Measurements from ENCODE around the gene ZNF473.

- no peak for TF ChIP-seq CTCF (conservative IDR thresholded peaks at IDR 0.05)
- no peak for TF ChIP-seq EZH2 (IDR thresholded peaks at IDR 0.05; ENCODE audit: low read depth)
These were observed 15.2 kb downstream of the ZNF473 start for GRCh38 chr19:50040967-50041366.

Data from PC-9 (cell line).